Left lung (tissue), 14 donors: ENCODE results near the gene TIGD2. TPM values are rescaled to one million over a fixed set of nuclear protein-coding genes. Genes with fewer than 3 reads are reported as not detected.

ENCODE experiments used
- ATAC-seq: fragments of 200-7000 bp; cut with Tn5 transposase; one replicate; pipeline ENCODE4 v1.9.1; 2020; ENCODE audit warnings: moderate library complexity
- DNase-seq, 4 donors: peaks; one replicate each; pipeline ENCODE4 v3.0.0-alpha.2; 2013 to 2020
- H3K27ac ChIP-seq, 2 donors: fragments of 200-600 bp; sonication (generic) in 1 of 2; one replicate each; pipeline versions ENCODE4 v1.5.0 to v1.8.0; 2020 to 2021
- H3K27me3 ChIP-seq, 2 donors: fragments of 200-600 bp; sonication (generic) in 1 of 2; one replicate each; pipeline versions ENCODE4 v1.5.0 to v1.8.0; 2020 to 2021
- H3K36me3 ChIP-seq, 2 donors: fragments of 200-600 bp; sonication (generic) in 1 of 2; one replicate each; pipeline versions ENCODE4 v1.5.0 to v1.8.0; 2020 to 2021
- H3K4me1 ChIP-seq, 2 donors: fragments of 200-600 bp; one replicate each; pipeline ENCODE4 v1.8.0; 2021
- H3K4me3 ChIP-seq, 2 donors: fragments of 200-600 bp; sonication (generic) in 1 of 2; one replicate each; pipeline versions ENCODE4 v1.5.0 to v1.8.0; 2020 to 2021; ENCODE audit warnings: mild to moderate bottlenecking in 1 of 2
- H3K9me3 ChIP-seq, 2 donors: fragments of 200-600 bp; sonication (generic) in 1 of 2; one replicate each; pipeline versions ENCODE4 v1.5.0 to v1.8.0; 2020 to 2021
- CTCF ChIP-seq, 2 donors: fragments of 200-600 bp; sonication (generic) in 1 of 2; IDR thresholded peaks; one replicate each; pipeline versions ENCODE4 v1.5.0 to v1.8.0; 2021; ENCODE audit warnings: antibody characterized with exemption in 2 of 2
- intact Hi-C, 2 donors: fragments of 100-400 bp; cut with DNase I; formaldehyde crosslinking; loops; one replicate each; pipeline versions ENCODE4 v1.11.2 to v1.14.2; 2022
- long read RNA-seq, 12 donors: library from polyadenylated mRNA in 2 of 12; unstranded in 2 of 12; transcript quantifications; one replicate each; pipeline ENCODE4 v2.0.0 and lab custom pipeline, GENCODE V29; 2019 to 2026
- polyA plus RNA-seq, 6 donors: library from polyadenylated mRNA; unstranded; fragments of 120-200 nt; gene quantifications; one replicate each; pipeline ENCODE4 v1.2.1, GENCODE V29; 2013; ENCODE audit not compliant: insufficient read length in 6 of 6
- total RNA-seq, 2 donors: library from RNA; stranded (reverse); fragmentation: NEBNext Ultra II Directional; extraction: Animal tissue kit (Norgen Biotek cat#: 25700); gene quantifications; one replicate each; pipeline ENCODE4 v1.2.1, GENCODE V29; 2021
- donor health status: DM: no; HTN: yes; CAD: no.
- donor health status: DM: no; HTN: no; CAD: no.

TIGD2 gene
- total RNA-seq, result 1 to 10 TPM; 5.4 to 6.7 TPM
- polyA plus RNA-seq, result 10 to 100 TPM in 4 of 6 donors, 1 to 10 TPM in 2; 9.0 to 11.4 (median 10.1) TPM
- long read RNA-seq, donor 1, transcript TIGD2-202 (2 exons, 3,217 nt), result minor isoform, 5 of 19 reads
- long read RNA-seq, donor 1, transcript TIGD2-201 (1 exons, 2,083 nt), result major isoform, 14 of 19 reads
- long read RNA-seq, donor 1, partial matches to known transcripts, result 0 of 19 reads
- long read RNA-seq, donor 1, other reads (novel, unspliced or antisense), result 0 of 19 reads
- long read RNA-seq, donor 2, transcript TIGD2-201 (1 exons, 2,083 nt), result major isoform, 9 of 13 reads
- long read RNA-seq, donor 2, partial matches to known transcripts, result 0 of 13 reads
- long read RNA-seq, donor 2, other reads (novel, unspliced or antisense), result 0 of 13 reads
- long read RNA-seq, donor 3, transcript TIGD2-201 (1 exons, 2,083 nt), result major isoform, 8 of 10 reads
- long read RNA-seq, donor 3, partial matches to known transcripts, result 0 of 10 reads
- long read RNA-seq, donor 3, other reads (novel, unspliced or antisense), result 0 of 10 reads
- long read RNA-seq, donor 4, result 0 reads
- long read RNA-seq, donor 5, transcript TIGD2-201 (1 exons, 2,083 nt), result major isoform, 8 of 12 reads
- long read RNA-seq, donor 5, partial matches to known transcripts, result 0 of 12 reads
- long read RNA-seq, donor 5, other reads (novel, unspliced or antisense), result 0 of 12 reads
- long read RNA-seq, donor 6, transcript TIGD2-201 (1 exons, 2,083 nt), result major isoform, 6 of 8 reads
- long read RNA-seq, donor 6, partial matches to known transcripts, result 0 of 8 reads
- long read RNA-seq, donor 6, other reads (novel, unspliced or antisense), result 0 of 8 reads
- long read RNA-seq, donor 7, transcript TIGD2-201 (1 exons, 2,083 nt), result major isoform, 7 of 7 reads
- long read RNA-seq, donor 7, partial matches to known transcripts, result 0 of 7 reads
- long read RNA-seq, donor 7, other reads (novel, unspliced or antisense), result 0 of 7 reads
- long read RNA-seq, donor 8, transcript TIGD2-201 (1 exons, 2,083 nt), result major isoform, 5 of 9 reads
- long read RNA-seq, donor 8, partial matches to known transcripts, result 0 of 9 reads
- long read RNA-seq, donor 8, other reads (novel, unspliced or antisense), result 0 of 9 reads
- long read RNA-seq, donor 9, result 0 reads
- long read RNA-seq, donor 10, result 0 reads
- long read RNA-seq, donor 11, partial matches to known transcripts, result 0 of 5 reads
- long read RNA-seq, donor 11, other reads (novel, unspliced or antisense), result 0 of 5 reads
- long read RNA-seq, donor 12, transcript TIGD2-201 (1 exons, 2,083 nt), result major isoform, 5 of 6 reads
- long read RNA-seq, donor 12, partial matches to known transcripts, result 0 of 6 reads
- long read RNA-seq, donor 12, other reads (novel, unspliced or antisense), result 0 of 6 reads

GRCh38 chr4:89110986-89111832, at the start of gene TIGD2:
Gene TIGD2, plus strand, starts transcription at chr4:89111533. Its CDS starts 1,442 bp downstream, at chr4:89112975.
- peak; percentile 97 for ATAC-seq
- intact Hi-C loops, result no loop called here

GRCh38 chr4:89064848-89065247, 46.5 kb upstream of the TIGD2 start:
- no peaks in the 10 kb centered on the region for H3K36me3 ChIP-seq
- no peak for TF ChIP-seq CTCF (IDR thresholded peaks at IDR 0.05)
- no peaks in the 10 kb centered on the region for H3K27me3 ChIP-seq
- intact Hi-C loops, result no loop called here
- H3K4me3 ChIP-seq, result no peak overlapping the region
- DNase-seq (no peak), ATAC-seq (no peak)
- H3K9me3 ChIP-seq, result no peaks in the 10 kb centered on the region
- no peaks in the 10 kb centered on the region for H3K4me1 ChIP-seq
- no peak overlapping the region for H3K27ac ChIP-seq

More at GRCh38 chr4:89110986-89111832, at the start of gene TIGD2:
- Histone ChIP-seq H3K36me3 (no peaks in the 10 kb centered on the region), H3K27me3 (peaks cover 0 to 20% of the 10 kb centered on the region in 2 donors), H3K9me3 (no peaks in the 10 kb centered on the region), H3K4me3 (peak within 1 kb of the TSS; percentile 71 to 86), H3K27ac (peak within 1 kb of the TSS; percentile 85 to 88), H3K4me1 (peaks cover 5 to 19% of the 10 kb centered on the region in 2 donors)
- peak; percentile 71 to 87 for TF ChIP-seq CTCF (IDR thresholded peaks at IDR 0.05)
- DNase-seq, result peak; percentile 87 to 95 (median 92)

GRCh38 chr4:89067417-89067816, 43.9 kb upstream of the TIGD2 start:
- no peak for ATAC-seq
- Histone ChIP-seq H3K4me3 (no peak overlapping the region), H3K9me3 (no peaks in the 10 kb centered on the region), H3K27me3 (no peaks in the 10 kb centered on the region), H3K36me3 (no peaks in the 10 kb centered on the region), H3K4me1 (no peaks in the 10 kb centered on the region), H3K27ac (no peak overlapping the region)
- TF ChIP-seq CTCF (IDR thresholded peaks at IDR 0.05), result no peak
- intact Hi-C loops, result no loop called here
- DNase-seq, result no peak

- no peaks in the 10 kb centered on the region for H3K27me3 ChIP-seq
- no peak overlapping the region for H3K27ac ChIP-seq
- ATAC-seq (no peak), DNase-seq (no peak)
- intact Hi-C loops, result no loop called here
- H3K4me1 ChIP-seq, result no peaks in the 10 kb centered on the region
- H3K9me3 ChIP-seq, result no peaks in the 10 kb centered on the region
- H3K36me3 ChIP-seq, result no peaks in the 10 kb centered on the region
- no peak for TF ChIP-seq CTCF (IDR thresholded peaks at IDR 0.05)
- no peak overlapping the region for H3K4me3 ChIP-seq
Measured at GRCh38 chr4:89069481-89069880, 41.9 kb upstream of the TIGD2 start.
